ENCODE results near the gene UBXN7. TPM values are rescaled to one million over a fixed set of nuclear protein-coding genes. Genes with fewer than 3 reads are reported as not detected.

Gene UBXN7
- total and polyA plus RNA-seq, 7 donors, result 1.3 to 23.7 (median 12.2) TPM

- intact Hi-C loops (cut with DNase I), result no loop called here
Observed at GRCh38 chr3:196340466-196340865, 91.8 kb downstream of the UBXN7 start.

DNA sequence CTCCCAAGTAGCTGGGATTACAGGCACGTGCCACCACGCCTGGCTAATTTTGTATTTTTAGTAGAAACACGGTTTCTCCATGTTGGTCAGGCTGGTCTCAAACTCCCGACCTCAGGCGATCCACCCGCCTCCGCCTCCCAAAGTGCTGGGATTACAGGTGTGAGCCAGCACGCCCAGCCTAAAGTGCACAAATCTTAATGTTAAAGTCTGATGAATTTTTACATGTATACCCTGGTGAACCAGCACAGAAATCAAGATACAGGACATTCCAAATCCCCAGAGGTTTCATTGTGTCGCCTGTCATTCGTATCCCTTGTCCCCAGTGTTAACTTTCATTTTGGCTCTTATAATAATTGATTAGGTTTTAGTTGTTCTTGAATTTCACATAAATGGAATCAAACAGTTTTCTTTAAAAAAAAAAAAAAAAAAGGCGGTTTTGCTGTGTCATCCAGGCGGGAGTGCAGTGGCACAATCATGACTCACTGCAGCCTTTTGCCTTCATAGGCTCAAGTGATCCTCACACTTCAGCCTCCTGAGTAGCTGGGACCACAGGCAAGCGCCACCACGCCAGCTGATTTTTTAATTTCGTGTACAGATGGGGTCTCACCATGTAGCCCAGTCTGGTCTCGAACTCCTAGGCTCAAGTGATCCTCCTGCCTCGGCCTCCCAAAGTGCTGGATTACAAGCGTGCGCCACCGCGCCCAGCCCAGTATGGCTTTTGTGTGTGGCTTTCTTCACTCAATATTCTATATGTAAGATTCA lies 92.6 kb downstream of the UBXN7 start:
- 85 to 93% (median 89%) methylated on average over 21 of the region's 21 CpGs for WGBS, 3 donors
- H3K27ac ChIP-seq, result no peak overlapping the region
- H3K9me3 ChIP-seq, result no peaks in the 10 kb centered on the region
- H3K4me1 ChIP-seq, result no peaks in the 10 kb centered on the region
- no peaks in the 10 kb centered on the region for H3K36me3 ChIP-seq (ENCODE audit: insufficient read depth in 1 of 2, low read depth in 1 of 2)
- no peak overlapping the region for H3K4me3 ChIP-seq
- ATAC-seq (no peak), DNase-seq (no peak)
- no peaks in the 10 kb centered on the region for H3K27me3 ChIP-seq (ENCODE audit: insufficient read depth in 3 of 3, low read length in 2 of 3)
- TF ChIP-seq, protein P1, sequence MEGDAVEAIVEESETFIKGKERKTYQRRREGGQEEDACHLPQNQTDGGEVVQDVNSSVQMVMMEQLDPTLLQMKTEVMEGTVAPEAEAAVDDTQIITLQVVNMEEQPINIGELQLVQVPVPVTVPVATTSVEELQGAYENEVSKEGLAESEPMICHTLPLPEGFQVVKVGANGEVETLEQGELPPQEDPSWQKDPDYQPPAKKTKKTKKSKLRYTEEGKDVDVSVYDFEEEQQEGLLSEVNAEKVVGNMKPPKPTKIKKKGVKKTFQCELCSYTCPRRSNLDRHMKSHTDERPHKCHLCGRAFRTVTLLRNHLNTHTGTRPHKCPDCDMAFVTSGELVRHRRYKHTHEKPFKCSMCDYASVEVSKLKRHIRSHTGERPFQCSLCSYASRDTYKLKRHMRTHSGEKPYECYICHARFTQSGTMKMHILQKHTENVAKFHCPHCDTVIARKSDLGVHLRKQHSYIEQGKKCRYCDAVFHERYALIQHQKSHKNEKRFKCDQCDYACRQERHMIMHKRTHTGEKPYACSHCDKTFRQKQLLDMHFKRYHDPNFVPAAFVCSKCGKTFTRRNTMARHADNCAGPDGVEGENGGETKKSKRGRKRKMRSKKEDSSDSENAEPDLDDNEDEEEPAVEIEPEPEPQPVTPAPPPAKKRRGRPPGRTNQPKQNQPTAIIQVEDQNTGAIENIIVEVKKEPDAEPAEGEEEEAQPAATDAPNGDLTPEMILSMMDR (IDR thresholded peaks at IDR 0.05), result no peak
- intact Hi-C loops (cut with DNase I), result no loop called here

More at GRCh38 chr3:196340466-196340865, 91.8 kb downstream of the UBXN7 start:
- H3K4me3 ChIP-seq, result no peak overlapping the region
- no peaks in the 10 kb centered on the region for H3K36me3 ChIP-seq (ENCODE audit: insufficient read depth in 1 of 2, low read depth in 1 of 2)
- no peak for DNase-seq
- TF ChIP-seq, protein P1 (IDR thresholded peaks at IDR 0.05), result no peak
- H3K27ac ChIP-seq, result no peak overlapping the region
- WGBS, 3 donors, result 62 to 86% (median 71%) methylated on average over 2 of the region's 2 CpGs
- H3K27me3 ChIP-seq (ENCODE audit: insufficient read depth in 3 of 3, low read length in 2 of 3), result no peaks in the 10 kb centered on the region
- H3K9me3 ChIP-seq, result no peaks in the 10 kb centered on the region
- ATAC-seq, result no peak
- no peaks in the 10 kb centered on the region for H3K4me1 ChIP-seq

DNA sequence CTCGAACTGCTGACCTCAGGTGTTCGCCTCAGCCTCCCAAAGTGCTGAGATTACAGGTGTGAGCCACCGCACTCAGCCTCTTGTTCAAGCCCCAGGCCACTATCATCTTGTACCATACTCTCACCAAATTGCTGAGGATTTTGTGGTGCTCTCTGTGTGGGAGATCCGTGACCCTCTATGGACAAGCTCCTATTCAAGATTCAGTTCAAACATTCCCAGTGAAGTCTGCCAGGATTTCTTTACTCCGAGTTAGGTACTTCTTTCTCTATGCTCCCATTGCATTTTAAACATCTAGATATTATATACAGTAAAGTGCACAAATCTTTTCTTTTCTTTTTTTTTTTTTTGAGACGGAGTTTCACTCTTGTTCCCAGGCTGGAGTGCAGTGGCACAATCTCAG lies 93.2 kb downstream of the UBXN7 start:
- no peaks in the 10 kb centered on the region for H3K4me1 ChIP-seq
- no peak overlapping the region for H3K27ac ChIP-seq
- intact Hi-C loops (cut with DNase I), result no loop called here
- TF ChIP-seq, protein P1 (IDR thresholded peaks at IDR 0.05), result no peak
- H3K36me3 ChIP-seq (ENCODE audit: insufficient read depth in 1 of 2, low read depth in 1 of 2), result no peaks in the 10 kb centered on the region
- DNase-seq (no peak), ATAC-seq (no peak)
- no peak overlapping the region for H3K4me3 ChIP-seq
- no peaks in the 10 kb centered on the region for H3K27me3 ChIP-seq (ENCODE audit: insufficient read depth in 3 of 3, low read length in 2 of 3)
- 89 to 92% (median 92%) methylated on average over 6 of the region's 6 CpGs for WGBS, 3 donors
- H3K9me3 ChIP-seq, result no peaks in the 10 kb centered on the region

GRCh38 chr3:196336319-196337145 lies 95.7 kb downstream of the UBXN7 start:
- DNase-seq (no peak), ATAC-seq (peak in 2 of 4 donors; percentile 49 to 61)
- Histone ChIP-seq H3K27ac (no peak overlapping the region), H3K36me3 (ENCODE audit: insufficient read depth in 1 of 2, low read depth in 1 of 2) (no peaks in the 10 kb centered on the region), H3K4me1 (no peaks in the 10 kb centered on the region), H3K9me3 (no peaks in the 10 kb centered on the region), H3K4me3 (no peak overlapping the region), H3K27me3 (ENCODE audit: insufficient read depth in 3 of 3, low read length in 2 of 3) (no peaks in the 10 kb centered on the region)
- intact Hi-C loops (cut with DNase I), result no loop called here
- 58 to 67% (median 65%) methylated on average over 17 of the region's 17 CpGs for WGBS, 3 donors
- TF ChIP-seq, protein P1 (IDR thresholded peaks at IDR 0.05), result no peak
